SK-N-SH (cell line): ENCODE results near the gene VMP1. TPM values are rescaled to one million over a fixed set of nuclear protein-coding genes. Genes with fewer than 3 reads are reported as not detected.
"Not testable (repeated sequence)": the region's sequence is repeated elsewhere in the genome, so short reads cannot be mapped to it uniquely, and the experiment has no call there.

Experiments
- CTCF ChIA-PET: fragments of 300-600, 350-600 bp; formaldehyde crosslinking; extraction: SDS; loops from one replicate; lab custom pipeline; 2021; lab: Yijun Ruan, JAX
- POLR2A ChIA-PET: fragments of 350-600 bp; sonication (Branson Sonifier 250); formaldehyde crosslinking; extraction: SDS; loops from one replicate; lab custom pipeline; 2020; ENCODE audit warnings: antibody characterized with exemption, inconsistent platforms; lab: Yijun Ruan, JAX
- DNase-seq: peaks from one replicate; pipeline ENCODE4 v3.0.0; 2012
- H2AFZ ChIP-seq: fragments of 200-600 bp; sonication (generic); 2 replicates; pipeline ENCODE4 v1.8.1; 2016; ENCODE audit warnings: antibody characterized with exemption, mild to moderate bottlenecking, low read depth
- H3F3A ChIP-seq: fragments of 200-600 bp; sonication (generic); replicated peaks from 2 replicates; pipeline ENCODE3; 2016; ENCODE audit warnings: antibody characterized with exemption, mild to moderate bottlenecking; ENCODE audit not compliant: insufficient read depth
- H3K27ac ChIP-seq, 2 experiments: fragments of 200-500 bp in 1 of 2; fragments of 200-600 bp in 1 of 2; sonication (Bioruptor generic) in 1 of 2; sonication (generic), shearing (Covaris generic) in 1 of 2; 2 replicates each; pipeline versions ENCODE4 v1.5.1 to v1.6.1; 2014 to 2016; ENCODE audit warnings: low read depth in 2 of 2, inconsistent platforms in 1 of 2, low read length in 1 of 2, mild to moderate bottlenecking in 1 of 2, mixed read lengths in 1 of 2
- H3K27me3 ChIP-seq: fragments of 200-600 bp; sonication (generic), shearing (Covaris generic); 2 replicates; pipeline ENCODE4 v1.6.1; 2016; ENCODE audit warnings: mixed run types; ENCODE audit not compliant: insufficient read depth
- H3K36me3 ChIP-seq, 2 experiments: fragments of 200-500 bp in 1 of 2; fragments of 200-600 bp in 1 of 2; sonication (Bioruptor generic) in 1 of 2; sonication (generic) in 1 of 2; replicated peaks in 1 of 2; 2 replicates each; pipeline versions ENCODE3 to v1.5.1; 2014 to 2016; ENCODE audit warnings: low read length in 1 of 2, mild to moderate bottlenecking in 1 of 2; ENCODE audit not compliant: insufficient read depth in 2 of 2, control insufficient read depth in 1 of 2
- H3K4me1 ChIP-seq, 2 experiments: fragments of 200-500 bp in 1 of 2; fragments of 200-600 bp in 1 of 2; sonication (Bioruptor generic) in 1 of 2; sonication (generic), shearing (Covaris generic) in 1 of 2; 2 replicates each; pipeline versions ENCODE4 v1.5.1 to v1.6.1; 2014 to 2016; ENCODE audit warnings: low read depth in 1 of 2, low read length in 1 of 2, mixed run types in 1 of 2; ENCODE audit not compliant: insufficient read depth in 2 of 2, control insufficient read depth in 1 of 2
- H3K4me2 ChIP-seq: fragments of 200-600 bp; sonication (generic), shearing (Covaris generic); 2 replicates; pipeline ENCODE4 v1.6.1; 2017; ENCODE audit warnings: mixed run types
- H3K4me3 ChIP-seq, 2 experiments: fragments of 200-500 bp in 1 of 2; fragments of 200-600 bp in 1 of 2; sonication (Bioruptor generic) in 1 of 2; sonication (generic), shearing (Covaris generic) in 1 of 2; 2 replicates each; pipeline versions ENCODE4 v1.5.1 to v1.8.1; 2014 to 2016; ENCODE audit warnings: low read depth in 2 of 2, inconsistent platforms in 1 of 2, low read length in 1 of 2, mild to moderate bottlenecking in 1 of 2, mixed read lengths in 1 of 2, moderate library complexity in 1 of 2
- H3K79me2 ChIP-seq: fragments of 200-600 bp; sonication (generic); 2 replicates; pipeline ENCODE4 v1.8.1; 2017; ENCODE audit warnings: mild to moderate bottlenecking; ENCODE audit not compliant: insufficient read depth
- H3K9ac ChIP-seq: fragments of 200-600 bp; sonication (generic); 2 replicates; pipeline ENCODE4 v1.6.1; 2017; ENCODE audit warnings: mixed run types
- H3K9me2 ChIP-seq: fragments of 200-600 bp; sonication (generic); 2 replicates; pipeline ENCODE4 v1.6.1; 2017; ENCODE audit warnings: mixed run types
- H3K9me3 ChIP-seq: fragments of 200-600 bp; sonication (generic); 2 replicates; pipeline ENCODE4 v1.6.1; 2017; ENCODE audit warnings: mixed run types, mild to moderate bottlenecking, moderate library complexity
- H4K20me1 ChIP-seq: fragments of 200-600 bp; sonication (generic); 2 replicates; pipeline ENCODE4 v1.6.1; 2017; ENCODE audit warnings: mild to moderate bottlenecking, mixed run types; ENCODE audit not compliant: insufficient read depth
- CTCF ChIP-seq: fragments of 200-600 bp; sonication (generic); IDR thresholded peaks from 2 replicates; pipeline ENCODE4 v1.6.1; 2017; ENCODE audit warnings: antibody characterized with exemption, mild to moderate bottlenecking, moderate library complexity
- EP300 ChIP-seq, 2 experiments: IDR thresholded peaks; 2 replicates each; pipeline versions ENCODE4 v1.4.0 to v1.6.1; 2012; ENCODE audit warnings: borderline replicate concordance in 1 of 2, low read depth in 1 of 2, low read length in 1 of 2
- FOSL2 ChIP-seq: IDR thresholded peaks from 2 replicates; pipeline ENCODE4 v1.4.0; 2012; ENCODE audit warnings: low read depth, mild to moderate bottlenecking, moderate library complexity, borderline replicate concordance
- GABPA ChIP-seq: IDR thresholded peaks from 2 replicates; pipeline ENCODE4 v1.4.0; 2012; ENCODE audit warnings: low read depth, mild to moderate bottlenecking
- GATA2 ChIP-seq: sonication (generic); formaldehyde crosslinking; IDR thresholded peaks from 2 replicates; pipeline ENCODE4 v1.5.0; 2020; ENCODE audit warnings: mild to moderate bottlenecking, missing genetic modification reagents
- JUND ChIP-seq: IDR thresholded peaks from 2 replicates; pipeline ENCODE4 v1.4.0; 2012
- MEF2A ChIP-seq: IDR thresholded peaks from 2 replicates; pipeline ENCODE4 v1.4.0; 2012; ENCODE audit warnings: low read depth, borderline replicate concordance
- MXI1 ChIP-seq: IDR thresholded peaks from 2 replicates; pipeline ENCODE4 v1.6.1; 2012; ENCODE audit warnings: mild to moderate bottlenecking, low read depth, low read length, improper control_type of control experiment
- NRF1 ChIP-seq: IDR thresholded peaks from 2 replicates; pipeline ENCODE4 v1.6.1; 2012; ENCODE audit warnings: low read depth, mild to moderate bottlenecking, low read length
- PBX3 ChIP-seq: IDR thresholded peaks from 2 replicates; pipeline ENCODE4; 2012
- POLR2AphosphoS5 ChIP-seq: IDR thresholded peaks from 2 replicates; pipeline ENCODE4 v1.6.1; 2012; ENCODE audit warnings: low read depth, low read length
- RAD21 ChIP-seq: IDR thresholded peaks from 2 replicates; pipeline ENCODE4 v1.6.1; 2012; ENCODE audit warnings: mild to moderate bottlenecking, low read length
- REST ChIP-seq: IDR thresholded peaks from 2 replicates; pipeline ENCODE4 v1.6.1; 2012; ENCODE audit warnings: mild to moderate bottlenecking, low read depth, low read length, moderate library complexity
- SIN3A ChIP-seq: IDR thresholded peaks from 2 replicates; pipeline ENCODE4 v1.6.1; 2012; ENCODE audit warnings: low read depth, mild to moderate bottlenecking, low read length, moderate library complexity, borderline replicate concordance
- SMC3 ChIP-seq: IDR thresholded peaks from 2 replicates; pipeline ENCODE4 v1.6.1; 2012; ENCODE audit warnings: low read depth, low read length, improper control_type of control experiment
- TEAD4 ChIP-seq: IDR thresholded peaks from 2 replicates; pipeline ENCODE4 v1.4.0; 2012; ENCODE audit warnings: mild to moderate bottlenecking, borderline replicate concordance; ENCODE audit not compliant: insufficient read depth
- USF1 ChIP-seq: IDR thresholded peaks from 2 replicates; pipeline ENCODE4 v1.4.0; 2012; ENCODE audit warnings: low read depth, borderline replicate concordance
- USF2 ChIP-seq: fragments of 150-350 bp; IDR thresholded peaks from 2 replicates; pipeline ENCODE4 v1.6.1; 2017; ENCODE audit warnings: antibody characterized with exemption, low read length, low read depth, borderline replicate concordance
- WGBS: methylation state at CpG from one replicate; pipeline ENCODE4 v1.1.6; 2017; ENCODE audit warnings: low lambda C conversion rate; 5-methylcytosine and 5-hydroxymethylcytosine counted together
- polyA plus RNA-seq, 3 experiments: library from polyadenylated mRNA; depleted of rRNA; stranded (reverse); fragments of >200 nt; gene quantifications; 2 replicates each; pipeline ENCODE4 v1.2.3, GENCODE V29; 2012

Gene VMP1
- polyA plus RNA-seq, 1 of the 3 experiments (the other 2 are of a cell fraction) = 169 TPM

GRCh38 chr17:59790418-59790817, 83.0 kb downstream of the VMP1 start:
- H3K9me2 ChIP-seq, H3K27me3 ChIP-seq, POLR2A ChIA-PET, H3K4me2 ChIP-seq, DNase-seq, H4K20me1 ChIP-seq, H2AFZ ChIP-seq, H3K9me3 ChIP-seq, H3K4me3 ChIP-seq: not testable (repeated sequence)
- Histone ChIP-seq H3K9ac (peak overlapping the region; percentile 4; the same call in 1 of the 2 replicates), H3K27ac (peak overlapping the region in 1 of 2 experiments; percentile 99; a peak in 2 of 4 replicates), H3F3A (peaks cover 66% of the 10 kb centered on the region), H3K79me2 (peaks cover 71% of the 10 kb centered on the region), H3K36me3 (peaks cover 0 to 13% of the 10 kb centered on the region in 2 experiments), H3K4me1 (peaks cover 5 to 32% of the 10 kb centered on the region in 2 experiments)
- CTCF ChIA-PET = interaction anchor here (1.4 to 1.5 kb wide), 3 partner anchors 10 to 69 kb away, joined by 3 read pairs; no protein-coding TSS in a partner anchor
- WGBS = 93% methylated on average over 6 of the region's 6 CpGs

- Histone ChIP-seq H3K27ac (peak overlapping the region in 1 of 2 experiments; percentile 99; a peak in 2 of 4 replicates), H2AFZ (no peak overlapping the region)
Observed at GRCh38 chr17:59790910-59791309, 83.5 kb downstream of the VMP1 start.

More at GRCh38 chr17:59790910-59791309, 83.5 kb downstream of the VMP1 start:
- Histone ChIP-seq H3K27me3 (no peaks in the 10 kb centered on the region), H3K4me3 (no peak overlapping the region), H3K9me2 (no peaks in the 10 kb centered on the region), H3K9ac (peak overlapping the region; percentile 4; the same call in 1 of the 2 replicates), H3K4me1 (peaks cover 5 to 27% of the 10 kb centered on the region in 2 experiments), H3K4me2 (no peak overlapping the region), H4K20me1 (no peaks in the 10 kb centered on the region), H3K36me3 (peaks cover 0 to 16% of the 10 kb centered on the region in 2 experiments)
- POLR2A ChIA-PET = no interaction called here
- DNase-seq = no peak
- TF ChIP-seq POLR2AphosphoS5 = no peak
- TF ChIP-seq JUND = no peak
- TF ChIP-seq NRF1 = no peak
- TF ChIP-seq USF2 = no peak
- no peak for TF ChIP-seq USF1
- no peak for TF ChIP-seq SMC3
- no peak for TF ChIP-seq PBX3
- TF ChIP-seq RAD21 = no peak
- no peak for TF ChIP-seq SIN3A
- TF ChIP-seq MXI1 = no peak
- TF ChIP-seq GATA2 = no peak
- no peak for TF ChIP-seq CTCF
- TF ChIP-seq TEAD4 = no peak
- no peak for TF ChIP-seq EP300 (IDR thresholded peaks at IDR 0.05; ENCODE audit: borderline replicate concordance in 1 of 2, low read depth in 1 of 2, low read length in 1 of 2)
- no peak for TF ChIP-seq GABPA
- TF ChIP-seq MEF2A = no peak
- no peak for TF ChIP-seq REST
- no peak for TF ChIP-seq FOSL2
- TF ChIP-seq, all 33 proteins: peak for 0
- 89% methylated on average over 4 of the region's 4 CpGs for WGBS
- Histone ChIP-seq H3K79me2 (peaks cover 71% of the 10 kb centered on the region), H3K9me3 (no peaks in the 10 kb centered on the region), H3F3A (peaks cover 64% of the 10 kb centered on the region)
- CTCF ChIA-PET = interaction anchor here (1.4 to 1.5 kb wide), 3 partner anchors 10 to 69 kb away, joined by 3 read pairs; no protein-coding TSS in a partner anchor
